GM12891 (cell line): ENCODE results near the gene LORICRIN.

Source experiments
- POLR2A ChIP-seq: IDR thresholded peaks from 2 replicates; pipeline ENCODE4 v1.6.1; 2011; ENCODE audit warnings: low read depth, low read length, control low read depth
- POLR2AphosphoS5 ChIP-seq: IDR thresholded peaks from 2 replicates; pipeline ENCODE4 v1.6.1; 2011; ENCODE audit warnings: low read depth, low read length, control low read depth
- SPI1 ChIP-seq: IDR thresholded peaks from 2 replicates; pipeline ENCODE4 v1.6.1; 2011; ENCODE audit warnings: low read depth, low read length, control low read depth
- TAF1 ChIP-seq: IDR thresholded peaks from 2 replicates; pipeline ENCODE4 v1.6.1; 2011; ENCODE audit warnings: low read depth, low read length, control low read depth

DNA sequence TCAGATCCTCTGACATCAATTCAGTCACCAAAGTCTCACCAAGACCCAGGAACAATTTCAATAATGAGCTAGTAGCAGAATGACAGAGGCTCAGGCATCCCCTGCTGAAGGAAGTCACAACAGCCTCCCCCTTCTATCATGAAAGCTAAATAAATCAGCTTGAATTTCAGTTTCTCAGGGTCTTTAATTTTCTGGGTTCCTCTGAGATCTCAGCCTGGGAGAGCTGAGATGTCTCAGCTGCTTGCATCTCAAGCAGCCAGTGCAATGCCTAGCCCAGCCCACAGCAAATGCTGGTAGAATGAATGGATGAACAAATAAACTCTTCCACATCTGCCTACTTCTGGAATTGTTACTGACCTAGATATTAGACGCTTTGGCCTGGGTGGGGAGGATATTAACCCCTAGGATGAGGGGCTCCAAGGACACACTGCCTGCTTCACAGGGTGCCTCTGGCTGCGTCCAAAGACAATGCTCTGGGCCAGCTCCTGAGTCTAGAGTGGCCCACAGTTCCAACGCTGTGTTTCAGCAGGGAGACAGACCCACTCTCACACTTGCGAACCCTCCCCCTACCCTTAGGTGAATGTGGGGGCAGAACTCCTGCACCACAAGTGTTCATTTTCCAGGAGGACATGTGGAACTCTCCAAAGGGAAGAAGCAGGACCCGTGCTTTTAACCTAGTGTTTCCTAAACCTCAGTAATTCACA is 11.2 kb upstream of the LORICRIN start:
- TF ChIP-seq TAF1 (no peak), POLR2A (no peak), POLR2AphosphoS5 (no peak), SPI1 (no peak)
